ENCODE measurements around the gene GATA5. TPM values are rescaled to one million over a fixed set of nuclear protein-coding genes. Genes with fewer than 3 reads are reported as not detected.
A peak's percentile ranks its signal among the peaks of the same experiment; 100 is the strongest.

Gene GATA5
- total and polyA plus RNA-seq, 8 donors = 3.1 to 16.4 (median 9.3) TPM; not detected in 1

GRCh38 chr20:62523473-62524203, 47.8 kb upstream of the GATA5 start:
- DNase-seq = peak in 1 of 2 donors; percentile 81
- Histone ChIP-seq H3K4me1 (peaks cover 0 to 10% (median 0%) of the 10 kb centered on the region in 4 donors), H3K27me3 (peaks cover 0 to 71% (median 47%) of the 10 kb centered on the region in 3 donors), H3K36me3 (no peaks in the 10 kb centered on the region), H3K27ac (no peak overlapping the region), H3K4me3 (no peak overlapping the region), H3K9me3 (no peaks in the 10 kb centered on the region)
- TF ChIP-seq CTCF (IDR thresholded peaks at IDR 0.05) = no peak
- TF ChIP-seq POLR2A (IDR thresholded peaks at IDR 0.05) = no peak
- TF ChIP-seq POLR2AphosphoS5 (IDR thresholded peaks at IDR 0.05) = no peak
- TF ChIP-seq EP300 (IDR thresholded peaks at IDR 0.05) = no peak
- 47 to 59% (median 55%) methylated on average over 18 to 26 of the region's 26 CpGs for WGBS, 5 donors
- intact Hi-C loops (cut with DNase I; ENCODE audit: low total_unique reads) = no loop called here

- H3K4me3 ChIP-seq = no peak overlapping the region
- intact Hi-C loops (cut with DNase I; ENCODE audit: low total_unique reads) = no loop called here
- no peak overlapping the region for H3K27ac ChIP-seq
- 41 to 59% (median 54%) methylated on average over 18 of the region's 18 CpGs for WGBS, 5 donors
- H3K9me3 ChIP-seq = no peaks in the 10 kb centered on the region
- peaks cover 0 to 10% (median 0%) of the 10 kb centered on the region in 4 donors for H3K4me1 ChIP-seq
- peaks cover 0 to 74% (median 47%) of the 10 kb centered on the region in 3 donors for H3K27me3 ChIP-seq
- TF ChIP-seq POLR2A (IDR thresholded peaks at IDR 0.05) (no peak), EP300 (IDR thresholded peaks at IDR 0.05) (no peak), POLR2AphosphoS5 (IDR thresholded peaks at IDR 0.05) (no peak), CTCF (IDR thresholded peaks at IDR 0.05) (no peak)
- no peak for DNase-seq
- no peaks in the 10 kb centered on the region for H3K36me3 ChIP-seq
Measured at GRCh38 chr20:62522748-62523396, 47.1 kb upstream of the GATA5 start.

DNA sequence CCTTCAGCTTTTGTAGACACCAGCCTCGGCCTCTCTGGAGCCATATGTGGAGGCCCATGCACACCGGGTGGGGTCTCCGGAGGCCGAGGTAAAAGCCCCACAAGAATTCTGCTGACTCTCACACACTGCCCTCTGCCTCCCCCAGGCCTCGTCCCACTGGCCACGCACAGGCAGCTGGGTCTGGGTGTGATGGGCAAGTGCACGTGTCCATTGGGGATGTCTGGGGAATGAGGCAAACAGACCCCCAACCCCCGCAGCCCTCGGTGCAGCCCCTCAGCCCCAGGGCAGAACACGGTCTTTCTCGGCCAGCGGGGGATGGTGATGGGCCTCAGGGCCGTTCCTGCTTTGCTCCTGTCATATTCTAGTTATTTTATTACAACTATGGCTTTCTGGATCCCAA, 44.0 kb upstream of the GATA5 start:
- Histone ChIP-seq H3K4me1 (peaks cover 0 to 7% (median 0%) of the 10 kb centered on the region in 4 donors), H3K9me3 (no peaks in the 10 kb centered on the region), H3K27me3 (peaks cover 0 to 77% (median 33%) of the 10 kb centered on the region in 3 donors), H3K27ac (no peak overlapping the region), H3K36me3 (no peaks in the 10 kb centered on the region), H3K4me3 (no peak overlapping the region)
- intact Hi-C loops (cut with DNase I; ENCODE audit: low total_unique reads) = no loop called here
- 79 to 86% (median 84%) methylated on average over 11 to 13 of the region's 13 CpGs; no CpG with 5 or more reads in 1 of the 5 donors for WGBS, 5 donors
- TF ChIP-seq POLR2A (IDR thresholded peaks at IDR 0.05) (no peak), EP300 (IDR thresholded peaks at IDR 0.05) (no peak), POLR2AphosphoS5 (IDR thresholded peaks at IDR 0.05) (no peak), CTCF (IDR thresholded peaks at IDR 0.05) (no peak)
- no peak for DNase-seq

- no peak overlapping the region for H3K27ac ChIP-seq
- DNase-seq = no peak
- 50 to 67% (median 65%) methylated on average over 10 to 18 of the region's 18 CpGs for WGBS, 5 donors
- no peak overlapping the region for H3K4me3 ChIP-seq
- intact Hi-C loops (cut with DNase I; ENCODE audit: low total_unique reads) = no loop called here
- H3K9me3 ChIP-seq = no peaks in the 10 kb centered on the region
- H3K27me3 ChIP-seq = peaks cover 0 to 79% (median 32%) of the 10 kb centered on the region in 3 donors
- no peaks in the 10 kb centered on the region for H3K36me3 ChIP-seq
- TF ChIP-seq EP300 (IDR thresholded peaks at IDR 0.05) (no peak), POLR2A (IDR thresholded peaks at IDR 0.05) (no peak), CTCF (IDR thresholded peaks at IDR 0.05) (no peak), POLR2AphosphoS5 (IDR thresholded peaks at IDR 0.05) (no peak)
- no peaks in the 10 kb centered on the region for H3K4me1 ChIP-seq
Measured at GRCh38 chr20:62518911-62519310, 43.1 kb upstream of the GATA5 start.

Measured in stomach (tissue), 9 donors.